Measurements from ENCODE around the gene IGFBP5. TPM values are rescaled to one million over a fixed set of nuclear protein-coding genes. Genes with fewer than 3 reads are reported as not detected.

IGFBP5 gene
- total and polyA plus RNA-seq, 2 donors (not counting 1 experiment from before 2014, with no cell fraction given): not detected

DNA sequence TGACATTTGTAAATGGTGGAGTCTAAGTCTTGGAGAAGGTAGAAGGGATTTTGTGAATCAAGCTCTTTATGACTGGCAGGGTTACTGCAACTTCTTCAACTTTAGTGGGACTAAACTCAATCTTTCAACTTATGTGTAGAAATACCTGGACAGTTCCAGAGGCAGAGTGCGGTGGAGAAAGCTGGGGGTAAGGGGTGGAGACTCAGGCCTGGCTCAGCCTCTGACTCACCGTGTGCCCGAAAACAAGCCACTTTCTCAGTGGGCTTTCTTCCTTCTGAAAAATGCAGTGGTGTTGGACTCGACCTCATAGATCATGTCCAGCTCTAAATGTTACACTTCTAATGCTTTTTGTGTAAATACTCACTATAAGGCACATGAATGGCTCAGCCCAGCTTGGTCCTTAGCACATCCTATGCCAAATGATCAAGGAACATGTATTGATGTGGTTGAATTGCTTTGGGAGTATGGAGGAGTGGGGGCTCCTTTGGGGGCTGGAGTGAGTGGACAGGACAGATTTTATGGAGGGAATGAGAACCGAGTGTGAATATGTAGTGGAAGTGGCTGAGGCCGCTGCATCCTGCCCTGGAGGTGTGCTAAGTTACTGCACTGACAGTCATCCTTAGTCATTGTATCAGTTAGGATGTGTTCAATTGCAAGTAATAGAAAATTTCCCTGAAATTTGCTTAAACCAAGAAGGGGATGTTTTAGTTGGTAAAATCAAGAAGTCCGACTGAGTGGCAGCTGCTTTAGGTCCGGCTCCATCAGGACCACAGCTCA lies 32.2 kb upstream of the IGFBP5 start:
- peaks cover 7% of the 10 kb centered on the region for H3K27me3 Mint-ChIP-seq
- Histone ChIP-seq H3K9me3 (ENCODE audit: control extremely low read depth in 1 of 3, control insufficient read depth in 2 of 3, insufficient read depth in 1 of 3, low read length in 2 of 3) (no peaks in the 10 kb centered on the region), H3K27ac (ENCODE audit: low read length in 2 of 2) (no peak overlapping the region), H3K4me1 (ENCODE audit: control insufficient read depth in 2 of 2, insufficient read depth in 2 of 2, low read length in 2 of 2) (no peaks in the 10 kb centered on the region), H3K9ac (ENCODE audit: low read length) (no peak overlapping the region), H3K4me3 (ENCODE audit: control extremely low read depth in 1 of 5, extremely low read depth in 1 of 5, insufficient read depth in 1 of 5, low read depth in 2 of 5, low read length in 4 of 5) (no peak overlapping the region), H3K27me3 (replicated peaks in 1 of 4; ENCODE audit: control extremely low read depth in 1 of 4, control insufficient read depth in 3 of 4, insufficient read depth in 4 of 4, low read length in 3 of 4) (peaks cover 0 to 5% (median 0%) of the 10 kb centered on the region in 4 experiments), H3K36me3 (replicated peaks in 1 of 2; ENCODE audit: control extremely low read depth in 1 of 2, control insufficient read depth in 1 of 2, extremely low read depth in 1 of 2, insufficient read depth in 2 of 2, low read length in 1 of 2) (no peaks in the 10 kb centered on the region), H2AFZ (ENCODE audit: insufficient read depth, low read depth, low read length, poor library complexity, severe bottlenecking) (no peak overlapping the region), H3K79me2 (ENCODE audit: control insufficient read depth, insufficient read depth, low read length) (no peaks in the 10 kb centered on the region), H4K20me1 (ENCODE audit: control insufficient read depth, insufficient read depth, low read length, poor library complexity, severe bottlenecking) (no peaks in the 10 kb centered on the region), H3K4me2 (replicated peaks; ENCODE audit: low read depth, low read length, poor library complexity, severe bottlenecking) (no peak overlapping the region)
- POLR2A ChIA-PET: no interaction called here
- H3K4me1 Mint-ChIP-seq: no peaks in the 10 kb centered on the region
- no peak for TF ChIP-seq CTCF (IDR thresholded peaks at IDR 0.05)
- no peak for TF ChIP-seq EZH2 (IDR thresholded peaks at IDR 0.05; ENCODE audit: borderline replicate concordance, insufficient read depth, low read depth, low read length, poor library complexity, severe bottlenecking)
- no peaks in the 10 kb centered on the region for H3K9me3 Mint-ChIP-seq (ENCODE audit: insufficient read depth)
- WGBS (ENCODE audit: insufficient coverage): 95% methylated on average over 4 of the region's 8 CpGs
- H3K27ac Mint-ChIP-seq: no peak overlapping the region
- no peak overlapping the region for H3K4me3 Mint-ChIP-seq
- DNase-seq: no peak
- intact Hi-C loops (cut with micrococcal nuclease): no loop called here
- CTCF ChIA-PET: no interaction called here
- no peak for ATAC-seq (ENCODE audit: low read depth)

DNA sequence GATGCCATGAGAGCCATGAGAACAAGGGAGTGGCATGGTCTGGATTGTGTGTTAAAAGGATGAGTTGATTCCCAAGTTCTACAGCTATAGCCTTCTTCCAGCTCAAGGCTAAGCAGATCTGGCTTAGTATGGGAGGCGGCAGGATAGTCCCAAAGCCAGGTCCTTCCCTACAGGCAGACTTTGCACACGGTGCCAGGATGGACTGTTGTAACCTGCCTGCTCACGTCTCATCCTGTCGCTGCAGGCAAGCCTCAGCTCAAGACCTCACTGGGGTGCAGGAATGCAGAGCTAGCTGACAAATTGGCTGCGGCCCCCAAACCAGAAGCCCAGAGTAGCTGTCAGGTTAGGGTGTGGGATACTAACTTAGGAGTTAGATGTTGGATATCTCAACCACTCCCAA lies 28.8 kb upstream of the IGFBP5 start:
- H3K9ac ChIP-seq (ENCODE audit: low read length): no peak overlapping the region
- H3K27me3 ChIP-seq (replicated peaks in 1 of 4; ENCODE audit: control extremely low read depth in 1 of 4, control insufficient read depth in 3 of 4, insufficient read depth in 4 of 4, low read length in 3 of 4): peaks cover 0 to 5% (median 0%) of the 10 kb centered on the region in 4 experiments
- H3K27ac ChIP-seq (ENCODE audit: low read length in 2 of 2): no peak overlapping the region
- H3K4me3 ChIP-seq (ENCODE audit: control extremely low read depth in 1 of 5, extremely low read depth in 1 of 5, insufficient read depth in 1 of 5, low read depth in 2 of 5, low read length in 4 of 5): no peak overlapping the region
- Mint-ChIP-seq H3K27ac (no peak overlapping the region), H3K27me3 (peaks cover 15% of the 10 kb centered on the region), H3K4me1 (no peaks in the 10 kb centered on the region), H3K9me3 (ENCODE audit: insufficient read depth) (no peaks in the 10 kb centered on the region), H3K4me3 (no peak overlapping the region)
- H2AFZ ChIP-seq (ENCODE audit: insufficient read depth, low read depth, low read length, poor library complexity, severe bottlenecking): no peak overlapping the region
- no peaks in the 10 kb centered on the region for H3K4me1 ChIP-seq (ENCODE audit: control insufficient read depth in 2 of 2, insufficient read depth in 2 of 2, low read length in 2 of 2)
- TF ChIP-seq CTCF (IDR thresholded peaks at IDR 0.05) (no peak), EZH2 (IDR thresholded peaks at IDR 0.05; ENCODE audit: borderline replicate concordance, insufficient read depth, low read depth, low read length, poor library complexity, severe bottlenecking) (no peak)
- WGBS (ENCODE audit: insufficient coverage): 92% methylated on average over 4 of the region's 5 CpGs
- no peaks in the 10 kb centered on the region for H4K20me1 ChIP-seq (ENCODE audit: control insufficient read depth, insufficient read depth, low read length, poor library complexity, severe bottlenecking)
- CTCF ChIA-PET: no interaction called here
- no peaks in the 10 kb centered on the region for H3K79me2 ChIP-seq (ENCODE audit: control insufficient read depth, insufficient read depth, low read length)
- no peak overlapping the region for H3K4me2 ChIP-seq (replicated peaks; ENCODE audit: low read depth, low read length, poor library complexity, severe bottlenecking)
- no peaks in the 10 kb centered on the region for H3K9me3 ChIP-seq (ENCODE audit: control extremely low read depth in 1 of 3, control insufficient read depth in 2 of 3, insufficient read depth in 1 of 3, low read length in 2 of 3)
- no peaks in the 10 kb centered on the region for H3K36me3 ChIP-seq (replicated peaks in 1 of 2; ENCODE audit: control extremely low read depth in 1 of 2, control insufficient read depth in 1 of 2, extremely low read depth in 1 of 2, insufficient read depth in 2 of 2, low read length in 1 of 2)
- DNase-seq: no peak
- no peak for ATAC-seq (ENCODE audit: low read depth)
- POLR2A ChIA-PET: no interaction called here
- intact Hi-C loops (cut with micrococcal nuclease): no loop called here

Data from B cell (primary cell).